Psoas muscle (tissue), 8 donors: ENCODE results near the gene SPTSSA. TPM values are rescaled to one million over a fixed set of nuclear protein-coding genes. Genes with fewer than 3 reads are reported as not detected.
"Not testable (repeated sequence)": the region's sequence is repeated elsewhere in the genome, so short reads cannot be mapped to it uniquely, and the experiment has no call there.

ENCODE experiments used
- ATAC-seq, 4 donors: fragments of 200-7000 bp; cut with Tn5 transposase; one replicate each; pipeline ENCODE4 v1.9.1; 2020; ENCODE audit warnings: moderate library complexity in 3 of 4, mild to moderate bottlenecking in 2 of 4
- DNase-seq, 2 donors: peaks; one replicate each; pipeline ENCODE4 v3.0.0-alpha.2; 2020
- H3K27ac ChIP-seq: fragments of 200-600 bp; one replicate; pipeline ENCODE4 v1.8.0; 2022
- H3K27me3 ChIP-seq, 3 donors: fragments of 200-600 bp in 1 of 3; one replicate each; pipeline versions ENCODE4 v1.6.1 to v1.8.0; 2013 to 2022; ENCODE audit warnings: low read length in 2 of 3, mild to moderate bottlenecking in 2 of 3, moderate library complexity in 1 of 3; ENCODE audit not compliant: insufficient read depth in 3 of 3
- H3K36me3 ChIP-seq, 2 donors: fragments of 200-600 bp in 1 of 2; one replicate each; pipeline versions ENCODE4 v1.6.1 to v1.8.0; 2013 to 2022; ENCODE audit warnings: low read depth in 1 of 2, mild to moderate bottlenecking in 1 of 2, moderate library complexity in 1 of 2; ENCODE audit not compliant: insufficient read depth in 1 of 2
- H3K4me1 ChIP-seq: fragments of 200-600 bp; one replicate; pipeline ENCODE4 v1.8.0; 2022
- H3K4me3 ChIP-seq: fragments of 200-600 bp; one replicate; pipeline ENCODE4 v1.8.0; 2022; ENCODE audit warnings: mild to moderate bottlenecking
- H3K9me3 ChIP-seq: fragments of 200-600 bp; one replicate; pipeline ENCODE4 v1.8.0; 2022
- CTCF ChIP-seq: fragments of 200-600 bp; IDR thresholded peaks from one replicate; pipeline ENCODE4 v1.8.0; 2022; ENCODE audit warnings: antibody characterized with exemption
- WGBS, 3 donors: extraction: QIAGEN DNeasy Blood & Tissue Kit; methylation state at CpG; one replicate each; pipeline versions ENCODE4 v1.1.6 to v1.1.7; 2013; 5-methylcytosine and 5-hydroxymethylcytosine counted together
- intact Hi-C, 2 donors: fragments of 100-400 bp; cut with DNase I; formaldehyde crosslinking; loops; one replicate each; pipeline versions ENCODE4 v1.11.0 to v1.14.2; 2022
- polyA plus RNA-seq, 3 donors: library from polyadenylated mRNA; stranded (reverse); fragments of 200-250 nt; gene quantifications; one replicate each; pipeline ENCODE4 v1.2.3, GENCODE V29; 2013
- total RNA-seq, 4 donors: library from RNA; stranded (reverse); fragmentation: NEBNext Ultra II Directional in 2 of 4; extraction: Animal tissue kit (Norgen Biotek cat#: 25700) in 2 of 4; gene quantifications; one replicate each; pipeline versions ENCODE4 v1.2.1 to v1.2.4, GENCODE V29; 2021 to 2023
- donor health status: healthy with polysubstance abuse.
- donor health status: DM: no; HTN: no; CAD: no; lungs with moderate emphysema.
- donor health status: Bipolar disorder and iron deficiency.
- donor health status: healthy.
- donor health status: DM: yes; HTN: yes; CAD: no.
- donor health status: DM: no; HTN: no; CAD: no.
- donor health status: DM: no; HTN: no; CAD: no.
- donor health status: DM: yes; HTN: yes; CAD: no.

The SPTSSA gene
- total and polyA plus RNA-seq, 7 donors: 9.0 to 32.9 (median 25.2) TPM

- no peaks in the 10 kb centered on the region for H3K4me1 ChIP-seq
- H3K27ac ChIP-seq: no peak overlapping the region
- DNase-seq (no peak), ATAC-seq (no peak)
- no peak overlapping the region for H3K4me3 ChIP-seq
- no peaks in the 10 kb centered on the region for H3K36me3 ChIP-seq
- TF ChIP-seq CTCF: no peak
- no peaks in the 10 kb centered on the region for H3K9me3 ChIP-seq
- intact Hi-C loops: no loop called here
- WGBS, 3 donors: 90 to 91% (median 91%) methylated on average over 1 of the region's 1 CpG
- H3K27me3 ChIP-seq: no peaks in the 10 kb centered on the region
Measured at GRCh38 chr14:34484726-34485125, 22.7 kb upstream of the SPTSSA start.

- 89 to 100% (median 92%) methylated on average over 2 of the region's 2 CpGs for WGBS, 3 donors
- no peaks in the 10 kb centered on the region for H3K4me1 ChIP-seq
- no peaks in the 10 kb centered on the region for H3K36me3 ChIP-seq
- H3K27me3 ChIP-seq: no peaks in the 10 kb centered on the region
- H3K27ac ChIP-seq: no peak overlapping the region
- intact Hi-C loops: no loop called here
- H3K9me3 ChIP-seq: no peaks in the 10 kb centered on the region
- DNase-seq: no peak
- H3K4me3 ChIP-seq: no peak overlapping the region
- no peak for ATAC-seq
- TF ChIP-seq CTCF: no peak
Measured at GRCh38 chr14:34482463-34482862, 20.4 kb upstream of the SPTSSA start.

GRCh38 chr14:34479694-34480093 is 17.7 kb upstream of the SPTSSA start:
- H3K27ac ChIP-seq: no peak overlapping the region
- H3K4me3 ChIP-seq: no peak overlapping the region
- no peak for TF ChIP-seq CTCF
- no peaks in the 10 kb centered on the region for H3K4me1 ChIP-seq
- no peaks in the 10 kb centered on the region for H3K36me3 ChIP-seq
- no peak for DNase-seq
- no peaks in the 10 kb centered on the region for H3K9me3 ChIP-seq
- H3K27me3 ChIP-seq: no peaks in the 10 kb centered on the region
- intact Hi-C loops: no loop called here
- 89 to 93% (median 91%) methylated on average over 4 of the region's 4 CpGs for WGBS, 3 donors
- ATAC-seq: no peak

- intact Hi-C loops: no loop called here
- no peak for ATAC-seq
- 91 to 96% (median 94%) methylated on average over 1 of the region's 1 CpG for WGBS, 3 donors
Measured at GRCh38 chr14:34478261-34478660, 16.2 kb upstream of the SPTSSA start.

GRCh38 chr14:34476036-34476435 is 14.0 kb upstream of the SPTSSA start:
- ATAC-seq, H3K36me3 ChIP-seq, intact Hi-C loops, H3K27me3 ChIP-seq, H3K4me1 ChIP-seq, H3K9me3 ChIP-seq, H3K4me3 ChIP-seq, H3K27ac ChIP-seq, DNase-seq: not testable (repeated sequence)
- 93 to 97% (median 95%) methylated on average over 31 of the region's 31 CpGs for WGBS, 3 donors

More at GRCh38 chr14:34478261-34478660, 16.2 kb upstream of the SPTSSA start:
- Histone ChIP-seq H3K4me3 (no peak overlapping the region), H3K36me3 (no peaks in the 10 kb centered on the region), H3K4me1 (no peaks in the 10 kb centered on the region), H3K9me3 (no peaks in the 10 kb centered on the region), H3K27ac (no peak overlapping the region), H3K27me3 (no peaks in the 10 kb centered on the region)
- DNase-seq: no peak
- no peak for TF ChIP-seq CTCF
